Uterus (tissue), 2 donors: ENCODE measurements around the gene VMP1.
"Not testable (repeated sequence)": the region's sequence is repeated elsewhere in the genome, so short reads cannot be mapped to it uniquely, and the experiment has no call there.

Experiments
- POLR2A ChIP-seq, 2 donors: fragments of 450-650 bp; IDR thresholded peaks; one replicate each; pipeline ENCODE4 v1.6.1; 2016; ENCODE audit warnings: antibody characterized with exemption in 2 of 2, mild to moderate bottlenecking in 1 of 2, moderate library complexity in 1 of 2
- TF ChIP-seq, protein P1 (sequence below), 4 experiments: fragments of 200-600 bp in 2 of 4; fragments of 450-650 bp in 2 of 4; sonication (generic) in 2 of 4; IDR thresholded peaks; one replicate each; pipeline ENCODE4 v1.5.1; 2016 to 2019; ENCODE audit warnings: antibody characterized with exemption in 4 of 4, mild to moderate bottlenecking in 2 of 4, moderate library complexity in 1 of 4

- TF ChIP-seq, protein P1, sequence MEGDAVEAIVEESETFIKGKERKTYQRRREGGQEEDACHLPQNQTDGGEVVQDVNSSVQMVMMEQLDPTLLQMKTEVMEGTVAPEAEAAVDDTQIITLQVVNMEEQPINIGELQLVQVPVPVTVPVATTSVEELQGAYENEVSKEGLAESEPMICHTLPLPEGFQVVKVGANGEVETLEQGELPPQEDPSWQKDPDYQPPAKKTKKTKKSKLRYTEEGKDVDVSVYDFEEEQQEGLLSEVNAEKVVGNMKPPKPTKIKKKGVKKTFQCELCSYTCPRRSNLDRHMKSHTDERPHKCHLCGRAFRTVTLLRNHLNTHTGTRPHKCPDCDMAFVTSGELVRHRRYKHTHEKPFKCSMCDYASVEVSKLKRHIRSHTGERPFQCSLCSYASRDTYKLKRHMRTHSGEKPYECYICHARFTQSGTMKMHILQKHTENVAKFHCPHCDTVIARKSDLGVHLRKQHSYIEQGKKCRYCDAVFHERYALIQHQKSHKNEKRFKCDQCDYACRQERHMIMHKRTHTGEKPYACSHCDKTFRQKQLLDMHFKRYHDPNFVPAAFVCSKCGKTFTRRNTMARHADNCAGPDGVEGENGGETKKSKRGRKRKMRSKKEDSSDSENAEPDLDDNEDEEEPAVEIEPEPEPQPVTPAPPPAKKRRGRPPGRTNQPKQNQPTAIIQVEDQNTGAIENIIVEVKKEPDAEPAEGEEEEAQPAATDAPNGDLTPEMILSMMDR (IDR thresholded peaks at IDR 0.05), result not testable (repeated sequence)
- not testable (repeated sequence) for TF ChIP-seq POLR2A (IDR thresholded peaks at IDR 0.05)
Measured at GRCh38 chr17:59852847-59853167, 145.4 kb downstream of the VMP1 start.
